ENCODE measurements around the gene NR6A1.

- TF ChIP-seq EZH2 (IDR thresholded peaks at IDR 0.05; ENCODE audit: low read length, unreplicated experiment) (no peak), CTCF (conservative IDR thresholded peaks at IDR 0.05; ENCODE audit: low read depth, low read length) (no peak)
Measured at GRCh38 chr9:124510650-124511425, 260.3 kb downstream of the NR6A1 start.
